ENCODE measurements around the gene REEP1.
"Not testable (repeated sequence)": the region's sequence is repeated elsewhere in the genome, so short reads cannot be mapped to it uniquely, and the experiment has no call there.

Gene REEP1

DNA sequence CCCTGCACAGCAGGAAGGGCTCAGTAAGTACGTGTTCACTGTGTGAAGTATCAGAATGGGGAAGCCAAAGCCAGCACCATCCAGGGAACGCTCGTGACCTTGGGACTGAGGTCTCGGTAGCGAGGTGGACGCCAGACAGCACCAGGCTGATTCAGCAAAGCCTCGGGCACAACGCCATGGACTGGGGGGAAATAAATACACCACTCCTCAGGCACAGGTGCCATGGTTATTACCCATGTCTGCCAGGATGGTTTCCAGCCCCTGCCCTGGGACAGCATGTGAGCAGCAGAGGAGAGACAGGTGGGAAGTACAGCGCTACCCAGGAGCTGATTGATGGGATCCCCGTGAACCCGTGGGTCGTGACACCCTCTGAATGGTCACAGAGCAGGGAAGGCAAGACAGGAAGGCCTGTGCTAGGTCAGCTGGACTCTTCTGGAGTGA lies 53.0 kb downstream of the REEP1 start:
- no peak for DNase-seq (ENCODE audit: low read depth, low spot score)

GRCh38 chr2:86283411-86284030 lies 53.9 kb downstream of the REEP1 start:
- peak; percentile 73 for DNase-seq (ENCODE audit: low read depth, low spot score)

DNA sequence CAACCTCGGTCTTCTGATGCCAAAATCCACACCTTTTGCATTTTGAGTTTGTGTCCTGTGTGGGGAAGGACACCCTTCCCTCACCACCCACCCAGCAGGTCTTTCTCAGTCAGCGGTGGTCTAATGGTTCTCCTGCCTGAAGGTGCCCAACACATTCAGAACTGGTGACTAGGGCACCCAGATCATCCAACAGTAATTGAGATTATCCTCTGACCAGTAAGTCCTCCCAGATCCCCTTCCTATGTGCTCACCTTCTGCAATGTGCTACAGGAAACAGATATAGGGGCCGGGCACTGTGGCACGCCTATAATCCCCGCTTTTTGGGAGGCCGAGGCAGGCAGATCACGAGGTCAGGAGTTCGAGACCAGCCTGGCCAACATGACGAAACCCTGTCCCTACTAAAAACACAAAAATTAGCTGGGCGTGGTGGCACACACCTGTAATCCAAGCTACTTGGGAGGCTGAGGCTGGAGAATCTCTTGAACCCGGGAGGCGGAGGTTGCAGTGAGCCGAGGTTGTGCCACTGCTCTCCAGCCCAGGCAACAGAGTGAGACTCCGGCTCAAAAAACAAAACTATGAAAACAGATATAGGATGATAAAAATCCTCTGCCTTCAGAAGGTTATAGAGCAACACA lies 56.2 kb downstream of the REEP1 start:
- no peak for DNase-seq (ENCODE audit: low read depth, low spot score)

GRCh38 chr2:86280191-86280667 lies 57.2 kb downstream of the REEP1 start:
- peak; percentile 83 for DNase-seq (ENCODE audit: low read depth, low spot score)

DNA sequence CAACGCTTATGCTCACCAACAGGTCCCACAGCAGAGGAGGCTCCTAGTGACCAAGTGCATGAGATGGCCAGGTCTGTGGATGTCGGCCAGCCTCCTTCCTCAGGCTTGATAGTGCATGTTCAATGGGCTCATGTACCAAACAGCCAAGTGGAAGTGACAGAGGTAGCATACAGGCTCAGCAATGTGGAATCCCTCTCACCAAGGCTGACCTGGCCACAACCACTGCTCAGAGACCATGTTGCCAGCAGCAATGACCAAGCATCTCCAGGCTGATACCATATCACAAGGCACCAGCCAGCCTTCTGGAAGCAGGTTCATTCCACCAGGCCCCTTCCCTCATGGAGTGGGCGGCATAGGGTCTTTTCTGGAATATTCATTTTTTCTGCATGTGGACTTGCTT lies 61.5 kb downstream of the REEP1 start:
- no peak for DNase-seq (ENCODE audit: low read depth, low spot score)

DNA sequence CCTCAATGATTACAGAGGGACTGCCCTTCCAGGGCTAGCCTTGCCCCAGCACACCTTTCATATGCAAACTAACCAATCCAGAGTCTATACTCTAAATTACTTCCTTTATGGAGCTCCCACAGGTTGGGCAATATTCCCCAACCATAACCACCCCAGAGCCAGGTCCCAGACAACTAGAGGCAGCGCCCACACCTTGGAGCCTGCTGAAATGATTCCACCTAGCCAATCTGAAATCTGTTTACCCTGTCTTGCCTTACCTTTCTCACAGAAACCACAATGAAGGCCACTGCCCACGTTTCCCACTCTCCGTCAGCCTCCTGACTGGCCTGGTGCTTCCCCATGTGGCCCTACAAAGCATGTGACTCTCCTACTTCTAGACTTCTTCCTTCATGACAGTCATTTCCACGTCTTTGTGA lies 62.0 kb downstream of the REEP1 start:
- DNase-seq (ENCODE audit: low read depth, low spot score): no peak

- peak; percentile 44 for DNase-seq (ENCODE audit: low read depth, low spot score)
Measured at GRCh38 chr2:86274918-86275275, 62.5 kb downstream of the REEP1 start.

- peak; percentile 64 for DNase-seq (ENCODE audit: low read depth, low spot score)
Measured at GRCh38 chr2:86274265-86274917, 63.0 kb downstream of the REEP1 start.

DNA sequence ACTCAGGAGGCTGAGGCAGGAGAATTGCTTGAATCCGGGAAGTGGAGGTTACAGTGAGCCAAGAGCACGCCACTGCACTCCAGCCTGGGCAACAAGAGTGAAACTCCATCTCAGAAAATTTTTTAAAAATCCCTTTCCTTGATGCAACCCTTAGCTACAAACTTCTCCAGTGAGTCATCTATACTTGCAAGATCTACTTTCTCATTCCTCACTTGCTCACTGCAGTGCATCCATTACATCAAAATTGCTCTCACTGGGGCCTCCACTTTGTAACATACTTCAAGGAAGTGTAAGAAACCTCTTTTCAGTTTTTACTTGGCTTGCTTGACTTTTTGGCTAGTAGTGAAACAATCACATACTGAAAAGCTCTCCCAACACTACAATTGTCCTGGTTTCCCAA lies 65.3 kb downstream of the REEP1 start:
- DNase-seq (ENCODE audit: low read depth, low spot score): no peak

GRCh38 chr2:86271248-86271647 lies 66.2 kb downstream of the REEP1 start:
- no peak for DNase-seq (ENCODE audit: low read depth, low spot score)

DNA sequence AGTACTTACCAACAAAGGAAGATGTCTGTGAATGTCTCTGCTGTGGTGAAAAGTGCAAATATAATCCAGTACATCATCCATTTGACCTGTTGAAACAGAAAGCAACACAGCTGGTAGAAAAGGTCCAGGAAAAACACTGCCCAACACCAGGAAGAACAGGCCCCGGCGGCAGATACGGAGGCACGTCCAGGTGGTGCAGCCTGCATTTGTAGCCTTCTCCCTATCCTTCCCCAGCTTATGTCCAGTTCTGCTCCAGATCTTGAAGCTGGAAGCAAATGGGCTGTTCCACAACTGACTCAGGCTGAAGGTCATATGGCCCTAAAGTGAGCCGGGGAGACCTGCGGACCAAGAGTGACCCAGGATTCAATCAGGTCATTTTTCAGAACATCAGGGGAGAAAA lies 73.5 kb downstream of the REEP1 start:
- no peak for DNase-seq (ENCODE audit: low read depth, low spot score)

DNA sequence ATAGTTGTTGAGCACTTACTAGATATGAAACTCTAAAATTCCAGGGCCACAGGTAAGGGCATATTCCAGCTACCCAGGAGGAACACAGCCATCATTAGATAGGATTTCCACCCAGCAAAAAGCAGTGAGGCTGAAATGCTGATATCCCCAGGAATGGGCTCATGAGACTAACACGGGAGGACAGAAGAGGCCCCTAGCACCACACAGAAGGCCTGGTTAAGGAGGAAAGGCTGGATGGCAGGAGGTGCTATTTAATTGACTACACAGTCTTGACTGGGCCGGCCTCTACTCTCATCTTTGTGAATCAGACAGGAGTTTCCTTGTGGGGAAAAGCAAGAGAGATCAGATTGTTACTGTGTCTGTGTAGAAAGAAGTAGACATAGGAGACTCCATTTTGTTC lies 76.4 kb downstream of the REEP1 start:
- no peak for DNase-seq (ENCODE audit: low read depth, low spot score)

DNA sequence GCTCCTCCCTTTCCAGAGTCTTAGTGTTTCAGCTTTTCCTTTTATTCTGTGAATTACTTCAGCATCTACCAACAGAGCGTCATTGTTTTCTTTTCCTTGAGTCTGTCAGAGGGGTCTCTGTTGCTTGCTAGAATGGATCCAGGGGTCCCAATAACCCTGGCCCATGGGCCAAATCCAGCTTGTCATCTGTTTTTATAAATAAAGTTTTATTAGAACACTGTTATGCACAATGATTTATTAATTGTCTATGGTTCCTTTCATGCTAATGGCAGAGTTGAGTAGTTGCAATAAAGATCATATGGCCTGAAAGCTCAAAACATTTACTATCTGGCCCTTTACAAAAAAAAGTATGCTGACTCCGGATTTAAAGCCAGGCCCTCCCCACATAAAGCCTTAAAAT lies 79.3 kb downstream of the REEP1 start:
- no peak for DNase-seq (ENCODE audit: low read depth, low spot score)

GRCh38 chr2:86256982-86257381 lies 80.4 kb downstream of the REEP1 start:
- no peak for DNase-seq (ENCODE audit: low read depth, low spot score)

GRCh38 chr2:86256300-86256699 lies 81.1 kb downstream of the REEP1 start:
- DNase-seq (ENCODE audit: low read depth, low spot score): no peak

DNA sequence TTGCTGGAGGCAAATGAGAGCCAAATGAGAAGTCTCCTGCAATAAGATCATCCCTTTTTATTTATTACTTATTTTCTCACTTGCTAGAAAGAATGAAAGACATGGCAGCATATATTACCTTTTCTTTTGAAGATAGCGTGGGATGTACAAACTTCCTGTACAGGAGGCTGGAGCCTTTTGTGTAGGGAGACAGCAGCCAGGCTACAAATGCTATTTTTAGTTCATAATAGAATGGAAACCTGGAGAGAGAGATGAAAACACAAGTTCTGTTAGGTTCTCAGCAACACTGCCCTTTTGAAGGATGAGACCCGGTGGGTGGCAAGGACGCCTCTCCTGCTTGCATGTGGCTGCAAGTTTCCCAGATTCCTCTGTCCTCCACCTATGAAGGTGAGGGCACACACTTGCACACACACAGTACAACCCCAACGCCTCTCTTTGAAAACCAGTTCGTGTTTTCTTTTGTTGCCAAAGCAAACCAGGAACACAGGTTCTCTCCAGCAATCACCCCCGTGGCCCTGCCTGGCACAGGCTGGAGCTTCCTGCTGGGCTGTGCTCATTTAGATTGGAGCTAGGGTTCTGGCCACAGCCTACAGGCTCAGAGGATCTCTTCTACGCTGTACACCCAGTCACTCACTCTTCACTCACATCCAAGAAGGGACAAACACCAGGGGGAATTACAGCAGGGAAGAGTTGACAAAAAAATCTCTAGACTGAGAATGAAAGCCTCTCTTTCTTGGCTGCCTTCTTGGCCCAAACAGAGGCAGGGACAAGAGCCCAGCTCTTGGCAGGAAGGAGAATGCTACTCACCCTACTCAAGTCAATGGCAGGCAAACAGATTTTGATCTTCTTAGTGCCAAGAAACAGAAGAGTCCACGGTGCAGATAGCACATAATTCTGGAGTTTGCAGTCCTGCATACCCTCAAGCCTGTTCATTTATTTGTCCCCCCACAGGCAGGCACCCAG lies 82.6 kb downstream of the REEP1 start:
- peak; percentile 23 for DNase-seq (ENCODE audit: low read depth, low spot score)

GRCh38 chr2:86253424-86253823 lies 84.0 kb downstream of the REEP1 start:
- no peak for DNase-seq (ENCODE audit: low read depth, low spot score)

DNA sequence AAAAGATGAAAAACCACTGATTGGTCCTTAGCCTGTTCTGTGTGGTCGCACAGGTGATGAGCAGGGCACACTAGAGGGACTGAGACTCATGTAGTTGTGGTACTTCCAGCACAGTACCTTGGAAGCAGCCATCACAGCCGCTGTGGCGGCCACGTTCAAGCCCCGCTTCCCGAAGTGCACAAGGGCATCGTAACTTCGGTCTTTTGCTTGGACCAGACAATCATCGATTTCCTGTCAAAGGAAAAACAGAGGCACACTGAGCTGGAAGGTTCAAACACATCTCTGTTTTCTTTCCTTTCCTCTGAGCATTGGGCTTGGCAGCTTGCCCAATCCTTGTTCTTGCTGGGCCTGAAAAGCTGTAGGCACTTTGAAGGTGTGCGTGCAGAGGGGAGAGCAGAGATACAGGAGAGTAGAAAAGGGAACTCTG lies 85.6 kb downstream of the REEP1 start:
- no peak for DNase-seq (ENCODE audit: low read depth, low spot score)

DNA sequence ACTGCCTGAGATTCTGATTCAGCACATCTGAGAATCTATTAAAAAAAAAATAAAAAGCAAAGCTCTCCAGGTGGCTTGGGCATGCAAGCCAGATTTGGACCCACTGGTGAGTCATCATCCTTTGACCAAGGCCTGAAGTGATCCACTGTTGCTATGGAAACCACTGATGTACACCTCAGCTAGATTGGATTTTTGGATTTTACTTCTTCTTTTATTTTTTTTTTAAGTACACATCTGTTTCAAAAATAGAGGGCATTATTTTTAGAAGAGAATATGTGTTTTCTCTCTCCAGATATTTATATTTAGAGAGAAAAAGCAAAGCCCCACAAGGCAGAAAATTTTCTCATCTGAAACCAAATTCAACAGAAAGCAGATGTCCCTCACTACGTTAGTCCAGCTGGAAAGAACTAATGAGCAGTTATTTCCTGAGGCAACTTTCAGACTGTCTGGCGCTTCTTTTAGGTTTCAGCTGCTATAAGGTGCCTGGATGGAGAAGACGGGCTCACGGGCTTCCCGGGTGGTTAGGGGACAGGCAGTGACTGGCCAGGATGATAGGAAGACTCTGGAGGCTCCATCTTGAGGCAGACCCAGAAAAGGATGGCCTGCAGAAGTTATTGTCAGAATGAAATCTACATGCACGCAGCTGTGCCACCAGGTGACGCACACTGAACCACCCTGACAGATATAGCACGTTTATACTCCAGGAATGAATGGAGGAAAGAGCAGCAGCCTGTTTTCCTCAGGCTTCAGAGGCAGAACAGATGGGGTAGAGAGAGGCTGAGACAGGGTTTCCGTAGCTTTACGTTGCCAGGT lies 87.6 kb downstream of the REEP1 start:
- peak; percentile 85 for DNase-seq (ENCODE audit: low read depth, low spot score)

DNA sequence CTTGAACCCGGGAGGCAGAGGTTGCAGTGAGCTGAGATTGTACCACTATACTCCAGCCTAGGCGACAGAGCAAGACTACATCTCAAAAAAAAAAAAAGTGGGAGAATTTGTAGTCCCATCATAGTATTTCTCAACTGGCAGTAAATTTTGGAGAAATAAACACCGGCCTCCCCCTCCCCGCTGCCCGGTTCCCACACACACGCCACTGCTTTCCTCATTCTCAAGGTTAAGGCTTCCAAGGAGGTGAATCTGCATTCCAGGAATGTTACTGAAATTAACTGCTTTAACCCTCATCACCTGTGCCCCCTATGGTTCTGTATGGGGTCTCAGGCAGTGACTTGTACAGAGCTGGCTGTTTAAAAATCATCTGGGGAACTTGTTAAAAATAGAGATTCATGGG lies 88.2 kb downstream of the REEP1 start:
- DNase-seq (ENCODE audit: low read depth, low spot score): no peak

- DNase-seq (ENCODE audit: low read depth, low spot score): not testable (repeated sequence)
Measured at GRCh38 chr2:86245222-86245621, 92.2 kb downstream of the REEP1 start.
